OCI-LY7 (cell line): ENCODE data around the gene ASB7.

Experiments used
- CTCF ChIP-seq: fragments of 200-600 bp; sonication (generic); conservative IDR thresholded peaks from 2 replicates; pipeline ENCODE4 v1.5.1; 2014; ENCODE audit warnings: mild to moderate bottlenecking, antibody characterized with exemption, low read length, moderate library complexity, mixed read lengths
- EZH2phosphoT487 ChIP-seq: fragments of 200-600 bp; sonication (generic); IDR thresholded peaks from 2 replicates; pipeline ENCODE4 v1.6.1; 2018; ENCODE audit warnings: low read depth, borderline replicate concordance, mild to moderate bottlenecking, mixed run types, antibody characterized with exemption, low read length, moderate library complexity, mixed read lengths

DNA sequence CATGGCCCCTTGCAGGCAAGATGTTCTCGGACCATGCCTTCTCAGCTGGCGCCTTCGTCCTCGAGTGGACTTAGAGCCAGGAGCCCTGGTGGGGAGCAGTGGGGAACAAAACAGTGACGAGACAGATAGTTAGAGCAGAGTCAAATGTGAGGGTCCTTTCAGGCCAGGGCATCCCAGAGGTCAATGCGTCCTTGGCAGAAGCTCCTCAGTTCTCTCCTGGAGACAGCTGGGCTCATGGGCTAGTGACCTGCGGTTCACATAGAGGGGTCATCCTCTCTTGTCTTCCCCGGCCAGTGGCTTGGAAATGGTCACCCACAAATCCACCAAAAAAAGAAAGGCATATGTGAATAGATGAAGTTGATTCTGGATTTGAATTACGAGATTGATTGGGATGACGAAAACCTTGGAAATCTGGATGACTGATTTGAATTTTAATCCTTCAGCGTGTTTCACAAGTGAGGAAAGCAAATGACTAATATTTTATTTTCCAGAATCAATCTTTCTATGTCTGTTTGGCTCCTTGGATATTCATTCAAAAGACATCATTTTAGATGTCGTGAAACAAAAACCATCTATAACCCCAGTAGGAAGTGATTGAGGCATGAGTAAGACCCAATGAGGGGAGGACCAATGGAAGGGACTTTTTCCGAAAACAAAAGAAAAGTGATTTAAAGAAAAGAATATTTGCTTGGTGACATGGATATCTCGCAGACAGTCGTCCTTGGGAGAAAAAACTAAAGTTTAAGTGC, 84.5 kb downstream of the ASB7 start:
- TF ChIP-seq CTCF (no peak), EZH2phosphoT487 (no peak)
